ENCODE data around the gene DIP2B.

DNA sequence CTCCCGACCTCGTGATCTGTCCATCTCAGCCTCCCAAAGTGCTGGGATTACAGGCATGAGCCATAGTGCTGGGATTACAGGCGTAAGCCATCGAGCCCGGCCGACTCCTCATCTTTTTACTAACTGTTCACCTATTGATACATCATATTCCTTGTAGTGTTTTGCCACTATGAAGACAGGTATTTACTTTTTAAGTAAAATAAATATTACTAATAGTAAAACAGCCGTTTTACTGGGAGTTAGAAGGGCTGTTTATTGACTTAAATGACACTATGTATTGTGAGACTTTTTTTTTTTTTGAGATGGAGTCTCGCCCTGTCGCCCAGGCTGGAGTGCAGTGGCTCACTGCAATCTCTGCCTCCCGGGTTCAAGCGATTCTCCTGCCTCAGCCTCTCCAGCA is 51.5 kb downstream of the DIP2B start:
- TF ChIP-seq, protein P1, sequence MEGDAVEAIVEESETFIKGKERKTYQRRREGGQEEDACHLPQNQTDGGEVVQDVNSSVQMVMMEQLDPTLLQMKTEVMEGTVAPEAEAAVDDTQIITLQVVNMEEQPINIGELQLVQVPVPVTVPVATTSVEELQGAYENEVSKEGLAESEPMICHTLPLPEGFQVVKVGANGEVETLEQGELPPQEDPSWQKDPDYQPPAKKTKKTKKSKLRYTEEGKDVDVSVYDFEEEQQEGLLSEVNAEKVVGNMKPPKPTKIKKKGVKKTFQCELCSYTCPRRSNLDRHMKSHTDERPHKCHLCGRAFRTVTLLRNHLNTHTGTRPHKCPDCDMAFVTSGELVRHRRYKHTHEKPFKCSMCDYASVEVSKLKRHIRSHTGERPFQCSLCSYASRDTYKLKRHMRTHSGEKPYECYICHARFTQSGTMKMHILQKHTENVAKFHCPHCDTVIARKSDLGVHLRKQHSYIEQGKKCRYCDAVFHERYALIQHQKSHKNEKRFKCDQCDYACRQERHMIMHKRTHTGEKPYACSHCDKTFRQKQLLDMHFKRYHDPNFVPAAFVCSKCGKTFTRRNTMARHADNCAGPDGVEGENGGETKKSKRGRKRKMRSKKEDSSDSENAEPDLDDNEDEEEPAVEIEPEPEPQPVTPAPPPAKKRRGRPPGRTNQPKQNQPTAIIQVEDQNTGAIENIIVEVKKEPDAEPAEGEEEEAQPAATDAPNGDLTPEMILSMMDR (IDR thresholded peaks at IDR 0.05): no peak
- TF ChIP-seq EP300 (IDR thresholded peaks at IDR 0.05) (no peak), POLR2A (IDR thresholded peaks at IDR 0.05) (no peak)

All from ovary (tissue), 3 donors.